K562 (cell line): ENCODE results near the gene TNFRSF18. TPM values are rescaled to one million over a fixed set of nuclear protein-coding genes. Genes with fewer than 3 reads are reported as not detected.

ENCODE experiments used
- ARNT ChIP-seq, 2 experiments: fragments of 450-650 bp; IDR thresholded peaks; 2 replicates each; pipeline ENCODE4 v1.6.1; 2016; ENCODE audit warnings: mild to moderate bottlenecking in 1 of 2
- BRD4 ChIP-seq: fragments of 200-600 bp; sonication (generic); IDR thresholded peaks from 2 replicates; pipeline ENCODE4 v1.6.1; 2017; ENCODE audit warnings: inconsistent platforms
- ESRRA ChIP-seq: fragments of 450-650 bp; IDR thresholded peaks from 2 replicates; pipeline ENCODE4 v1.6.1; 2014; ENCODE audit warnings: low read depth, mild to moderate bottlenecking, moderate library complexity, borderline replicate concordance
- ETV6 ChIP-seq, 3 experiments: fragments of 150-350 bp in 1 of 3; sonication (generic) in 1 of 3; formaldehyde crosslinking in 1 of 3; IDR thresholded peaks; 2 replicates each; pipeline versions ENCODE4 v1.6.1 to v1.8.0; 2014 to 2022; ENCODE audit warnings: borderline replicate concordance in 2 of 3, low read depth in 2 of 3, antibody characterized with exemption in 1 of 3, low read length in 1 of 3, mild to moderate bottlenecking in 1 of 3, missing genetic modification reagents in 1 of 3
- FOSL1 ChIP-seq: fragments of 200-800 bp; sonication (Bioruptor generic); conservative IDR thresholded peaks from 2 replicates; pipeline ENCODE4 v1.6.1; 2016; ENCODE audit warnings: missing genetic modification characterization, missing compliant biosample characterization
- IFI16 ChIP-seq: fragments of 250-450 bp; sonication (Bioruptor Pico); IDR thresholded peaks from 2 replicates; pipeline ENCODE4 v2.1.2; 2022; ENCODE audit warnings: mild to moderate bottlenecking, inconsistent platforms
- LCOR ChIP-seq: sonication (generic); formaldehyde crosslinking; IDR thresholded peaks from 2 replicates; pipeline ENCODE4 v1.8.0; 2022; ENCODE audit warnings: mild to moderate bottlenecking, missing genetic modification reagents
- MNT ChIP-seq, 2 experiments: fragments of 450-650 bp; conservative IDR thresholded peaks; 2 replicates each; pipeline ENCODE4 v1.6.1; 2017; ENCODE audit warnings: mild to moderate bottlenecking in 2 of 2, moderate library complexity in 2 of 2
- MTA1 ChIP-seq: fragments of 450-650 bp; IDR thresholded peaks from 2 replicates; pipeline ENCODE4 v1.6.1; 2017; ENCODE audit warnings: borderline replicate concordance
- NCOA4 ChIP-seq: fragments of 450-650 bp; IDR thresholded peaks from 2 replicates; pipeline ENCODE4 v1.6.1; 2018; ENCODE audit warnings: mild to moderate bottlenecking; ENCODE audit not compliant: partially characterized antibody
- POLR2B ChIP-seq: fragments of 450-650 bp; IDR thresholded peaks from 2 replicates; pipeline ENCODE4 v1.6.1; 2018; ENCODE audit warnings: low read depth; ENCODE audit not compliant: partially characterized antibody
- SP1 ChIP-seq: sonication (generic); formaldehyde crosslinking; IDR thresholded peaks from 2 replicates; pipeline ENCODE4 v1.8.1; 2022; ENCODE audit warnings: mild to moderate bottlenecking, missing genetic modification reagents
- SRSF7 ChIP-seq: fragments of 200-400 bp; formaldehyde crosslinking; optimal IDR thresholded peaks from 2 replicates; pipeline ENCODE3; 2017; ENCODE audit warnings: mild to moderate bottlenecking, low read depth, low read length
- TEAD1 ChIP-seq, 2 experiments: fragments of 450-650 bp in 1 of 2; sonication (generic) in 1 of 2; formaldehyde crosslinking; IDR thresholded peaks; 2 replicates each; pipeline versions ENCODE4 v1.4.0 to v1.8.0; 2020 to 2022; ENCODE audit warnings: mild to moderate bottlenecking in 2 of 2, missing genetic modification reagents in 1 of 2
- ZNF184 ChIP-seq: sonication (generic); formaldehyde crosslinking; IDR thresholded peaks from 2 replicates; pipeline ENCODE4 v1.5.0; 2020; ENCODE audit warnings: missing genetic modification reagents
- ZNF212 ChIP-seq: fragments of 450-650 bp; formaldehyde crosslinking; IDR thresholded peaks from 2 replicates; pipeline ENCODE4 v1.4.0; 2020; ENCODE audit warnings: mild to moderate bottlenecking
- ZNF24 ChIP-seq: fragments of 450-650 bp; IDR thresholded peaks from 2 replicates; pipeline ENCODE4 v1.6.1; 2016
- ZNF282 ChIP-seq: sonication (generic); formaldehyde crosslinking; IDR thresholded peaks from 2 replicates; pipeline ENCODE4 v1.8.1; 2023; ENCODE audit warnings: missing genetic modification reagents
- ZNF655 ChIP-seq: fragments of 250-450 bp; sonication (Bioruptor Pico); IDR thresholded peaks from 2 replicates; pipeline ENCODE4 v1.5.0; 2021
- polyA plus RNA-seq, 8 experiments: library from polyadenylated mRNA; depleted of rRNA in 4 of 8; stranded (reverse) in 5 of 8; unstranded in 3 of 8; fragments of >200 nt; fragmentation: Nextera tagmentation in 2 of 8; fragmentation: Illumina TruSeq in 1 of 8; extraction: Ambion mirVana in 2 of 8; extraction: Trizol in 1 of 8; gene quantifications; 2 replicates each; pipeline versions ENCODE4 v1.2.1 to v1.2.3, GENCODE V29; 2011 to 2014; ENCODE audit warnings: inconsistent platforms in 1 of 8, missing spikeins in 1 of 8
- total RNA-seq, 7 experiments: library from RNA; depleted of rRNA in 6 of 7; stranded (reverse); fragments of >200 nt in 6 of 7; fragmentation: Illumina TruSeq in 2 of 7; extraction: Trizol in 2 of 7; gene quantifications; 2 replicates each; pipeline versions ENCODE4 v1.2.1 to v1.2.3, GENCODE V29; 2011 to 2021; ENCODE audit warnings: low replicate concordance in 1 of 7
- TF ChIP-seq, protein P1 (sequence below): fragments of 450-650 bp; conservative IDR thresholded peaks from 2 replicates; pipeline ENCODE4 v1.6.1; 2016; ENCODE audit warnings: missing genetic modification characterization, low read depth, mild to moderate bottlenecking, control low read depth, missing compliant biosample characterization
- TF ChIP-seq, protein P2 (sequence below), 2 experiments: IDR thresholded peaks; 2 replicates each; pipeline ENCODE4 v1.6.1; 2012; ENCODE audit warnings: improper control_type of control experiment in 2 of 2, low read depth in 2 of 2, low read length in 2 of 2, borderline replicate concordance in 1 of 2

The TNFRSF18 gene
- total and polyA plus RNA-seq, 9 of the 15 experiments (the other 6 are each of a cell fraction or from before 2014, with no cell fraction given): 0.24 to 0.27 TPM; not detected in 7

DNA sequence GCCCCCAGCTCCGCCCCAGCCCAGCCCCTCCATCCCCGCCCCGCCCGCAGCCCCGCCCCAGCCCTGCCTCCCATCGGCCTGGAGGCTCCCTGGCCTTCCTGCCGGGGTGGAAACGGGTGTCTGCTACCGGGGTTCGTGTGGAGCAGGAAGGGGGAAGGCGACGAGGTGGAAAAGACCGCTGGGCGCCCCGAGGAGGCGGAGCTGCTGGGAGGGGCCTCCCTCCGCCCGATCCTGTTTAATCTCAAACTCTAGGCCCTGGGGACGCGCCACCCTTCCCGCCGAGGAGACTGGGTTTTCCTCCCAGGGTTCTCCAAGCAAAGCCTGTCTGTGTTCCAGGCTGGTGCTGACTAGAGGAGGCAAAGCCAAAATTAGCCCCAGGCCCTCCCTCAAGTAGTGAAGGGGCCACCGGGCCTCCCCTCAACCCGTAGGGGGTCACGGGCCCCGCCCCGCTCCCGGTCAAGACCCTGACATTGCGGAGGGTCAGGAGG is 48.9 kb downstream of the TNFRSF18 start (continued):
- 0 out of 2 replicates have a peak, but pooled peaks have one; percentile 15 for TF ChIP-seq ZNF24
- peak; percentile 86 for TF ChIP-seq POLR2B
- TF ChIP-seq ZNF212 (CRISPR knock-in tag): no peak
- TF ChIP-seq BRD4: peak; percentile 84; the same call in 1 of the 2 replicates
- TF ChIP-seq ARNT (IDR thresholded peaks at IDR 0.05): no peak
- no peak for TF ChIP-seq SRSF7
- TF ChIP-seq ZNF282 (CRISPR knock-in tag): no peak
- peak; percentile 12; the same call in 1 of the 2 replicates for TF ChIP-seq IFI16 (CRISPR knock-in tag)
- TF ChIP-seq ETV6 (IDR thresholded peaks at IDR 0.05; ENCODE audit: borderline replicate concordance in 1 of 2, low read depth in 2 of 2, low read length in 1 of 2): no peak
- TF ChIP-seq ETV6 (CRISPR knock-in tag; IDR thresholded peaks at IDR 0.05; ENCODE audit: borderline replicate concordance): no peak
- TF ChIP-seq ZNF184 (CRISPR knock-in tag): no peak
- no peak for TF ChIP-seq ZNF655 (CRISPR knock-in tag)
- TF ChIP-seq MTA1: no peak
- peak in 1 of 2 experiments; percentile 44; a peak in 1 of 4 replicates for TF ChIP-seq MNT (conservative IDR thresholded peaks at IDR 0.05)
- TF ChIP-seq SP1: peak; percentile 45; the same call in 1 of the 2 replicates
- TF ChIP-seq, protein P1, sequence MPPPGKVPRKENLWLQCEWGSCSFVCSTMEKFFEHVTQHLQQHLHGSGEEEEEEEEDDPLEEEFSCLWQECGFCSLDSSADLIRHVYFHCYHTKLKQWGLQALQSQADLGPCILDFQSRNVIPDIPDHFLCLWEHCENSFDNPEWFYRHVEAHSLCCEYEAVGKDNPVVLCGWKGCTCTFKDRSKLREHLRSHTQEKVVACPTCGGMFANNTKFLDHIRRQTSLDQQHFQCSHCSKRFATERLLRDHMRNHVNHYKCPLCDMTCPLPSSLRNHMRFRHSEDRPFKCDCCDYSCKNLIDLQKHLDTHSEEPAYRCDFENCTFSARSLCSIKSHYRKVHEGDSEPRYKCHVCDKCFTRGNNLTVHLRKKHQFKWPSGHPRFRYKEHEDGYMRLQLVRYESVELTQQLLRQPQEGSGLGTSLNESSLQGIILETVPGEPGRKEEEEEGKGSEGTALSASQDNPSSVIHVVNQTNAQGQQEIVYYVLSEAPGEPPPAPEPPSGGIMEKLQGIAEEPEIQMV: no peak
- TF ChIP-seq TEAD1 (CRISPR knock-in tag; IDR thresholded peaks at IDR 0.05): no peak
- no peak; the same call in 1 of the 2 replicates for TF ChIP-seq ESRRA
- TF ChIP-seq NCOA4: no peak
- peak; percentile 78 for TF ChIP-seq LCOR
- TF ChIP-seq FOSL1 (tag): no peak
- TF ChIP-seq, protein P2, sequence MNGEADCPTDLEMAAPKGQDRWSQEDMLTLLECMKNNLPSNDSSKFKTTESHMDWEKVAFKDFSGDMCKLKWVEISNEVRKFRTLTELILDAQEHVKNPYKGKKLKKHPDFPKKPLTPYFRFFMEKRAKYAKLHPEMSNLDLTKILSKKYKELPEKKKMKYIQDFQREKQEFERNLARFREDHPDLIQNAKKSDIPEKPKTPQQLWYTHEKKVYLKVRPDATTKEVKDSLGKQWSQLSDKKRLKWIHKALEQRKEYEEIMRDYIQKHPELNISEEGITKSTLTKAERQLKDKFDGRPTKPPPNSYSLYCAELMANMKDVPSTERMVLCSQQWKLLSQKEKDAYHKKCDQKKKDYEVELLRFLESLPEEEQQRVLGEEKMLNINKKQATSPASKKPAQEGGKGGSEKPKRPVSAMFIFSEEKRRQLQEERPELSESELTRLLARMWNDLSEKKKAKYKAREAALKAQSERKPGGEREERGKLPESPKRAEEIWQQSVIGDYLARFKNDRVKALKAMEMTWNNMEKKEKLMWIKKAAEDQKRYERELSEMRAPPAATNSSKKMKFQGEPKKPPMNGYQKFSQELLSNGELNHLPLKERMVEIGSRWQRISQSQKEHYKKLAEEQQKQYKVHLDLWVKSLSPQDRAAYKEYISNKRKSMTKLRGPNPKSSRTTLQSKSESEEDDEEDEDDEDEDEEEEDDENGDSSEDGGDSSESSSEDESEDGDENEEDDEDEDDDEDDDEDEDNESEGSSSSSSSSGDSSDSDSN (IDR thresholded peaks at IDR 0.05; ENCODE audit: borderline replicate concordance in 1 of 2, low read depth in 2 of 2, low read length in 2 of 2): peak; percentile 66 to 77; a peak in 2 of 4 replicates
